Measurements from ENCODE around the gene RETNLB. TPM values are rescaled to one million over a fixed set of nuclear protein-coding genes. Genes with fewer than 3 reads are reported as not detected.

The RETNLB gene
- total RNA-seq = not detected in 2 replicates
- not detected for polyA plus RNA-seq (2012)

DNA sequence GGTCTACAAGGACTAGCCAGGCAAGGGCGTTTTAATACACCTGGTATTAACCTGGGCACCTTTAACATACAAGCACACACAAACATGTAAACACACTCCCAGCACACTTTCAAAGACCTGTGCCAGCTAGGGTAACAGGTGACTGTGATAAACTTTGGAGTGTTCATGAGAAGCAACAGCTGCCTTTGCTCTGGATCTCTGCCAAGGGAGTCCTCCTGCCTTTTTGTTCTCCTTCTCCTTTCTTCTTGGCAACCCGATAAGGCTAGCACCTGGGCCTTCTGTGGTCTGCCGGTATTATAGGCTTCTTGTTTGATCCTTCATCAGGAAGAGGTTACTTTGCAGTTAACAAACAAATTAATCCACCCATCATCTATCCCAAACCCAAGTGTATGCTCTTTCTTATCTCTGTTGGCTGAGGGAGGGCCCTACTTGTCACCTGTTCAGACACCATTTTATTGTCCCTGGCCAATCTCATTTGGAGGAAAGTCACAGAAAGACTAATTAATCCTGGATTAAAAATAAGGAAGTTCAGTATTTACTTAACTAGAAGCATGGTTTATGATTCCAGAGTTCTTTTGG is at the start of gene RETNLB:
RETNLB (minus strand) TSS at position 7 of the 579 bp plus-strand sequence. CDS start 225 bp downstream, outside the sequence.
- DNase-seq (ENCODE audit: low read depth) = peak; percentile 65

- DNase-seq (ENCODE audit: low read depth) = no peak
Measured at GRCh38 chr3:108806316-108806715, 49.1 kb upstream of the RETNLB start.

DNA sequence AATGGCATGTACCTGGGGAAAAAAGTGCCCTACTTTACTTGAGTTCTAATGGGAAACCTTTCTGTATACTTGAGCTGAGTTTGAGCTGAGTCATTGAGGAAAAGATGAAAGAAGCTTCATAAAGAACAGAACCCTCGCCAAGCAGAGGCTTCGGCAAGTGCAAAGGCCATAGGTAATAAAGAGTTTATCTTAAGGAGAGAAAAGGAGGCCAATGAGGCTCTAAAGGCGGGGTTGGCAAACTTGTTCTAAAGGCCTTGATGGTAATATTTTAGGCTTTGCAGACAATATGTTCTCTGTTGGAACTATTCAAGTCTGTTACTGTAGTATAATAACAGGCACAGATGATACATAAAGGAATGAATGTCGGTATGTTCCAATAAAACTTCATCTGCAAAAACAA is 47.8 kb upstream of the RETNLB start:
- DNase-seq (ENCODE audit: low read depth) = no peak

- DNase-seq (ENCODE audit: low read depth) = no peak
Measured at GRCh38 chr3:108804437-108804836, 47.2 kb upstream of the RETNLB start.

- DNase-seq (ENCODE audit: low read depth) = no peak
Measured at GRCh38 chr3:108791473-108791872, 34.3 kb upstream of the RETNLB start.

GRCh38 chr3:108780235-108780634 is 23.0 kb upstream of the RETNLB start:
- no peak for DNase-seq (ENCODE audit: low read depth)

DNA sequence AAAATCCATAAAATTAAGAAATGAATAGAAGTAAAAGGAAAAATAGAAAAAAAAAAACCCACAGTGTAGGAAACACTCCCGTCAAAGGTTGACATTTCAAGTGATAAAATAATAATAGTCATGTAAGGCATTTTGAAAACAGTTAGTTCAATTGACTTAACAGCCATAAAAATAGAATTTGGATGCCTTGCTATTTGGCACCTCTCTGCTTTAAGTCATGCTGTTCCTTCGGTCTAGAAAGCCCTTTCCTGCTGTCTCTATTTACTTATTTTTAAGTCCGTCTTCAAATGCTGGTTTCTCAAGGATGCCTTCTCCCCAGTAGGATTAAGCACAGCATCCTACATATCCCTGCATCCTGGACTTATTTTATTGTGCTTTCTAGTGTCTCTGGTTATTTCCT is 22.3 kb upstream of the RETNLB start:
- DNase-seq (ENCODE audit: low read depth) = no peak

DNA sequence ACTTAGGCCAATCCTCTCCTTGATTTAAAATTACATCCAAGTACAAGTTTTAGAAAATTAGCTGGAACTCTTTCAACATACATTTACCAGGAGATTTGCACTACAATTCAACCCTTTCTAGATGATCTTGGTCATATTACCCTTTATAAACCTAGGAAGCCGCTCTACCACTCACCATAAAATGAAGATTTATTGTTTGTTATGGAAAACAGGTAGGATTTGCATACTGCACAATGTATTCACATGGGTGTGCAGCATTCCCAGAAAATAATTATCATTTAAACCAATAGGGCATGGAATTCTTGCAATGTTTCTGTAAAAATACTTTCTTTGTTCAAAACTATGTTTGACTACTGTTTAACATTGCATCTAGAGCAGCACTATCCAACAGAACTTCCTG is 18.4 kb upstream of the RETNLB start:
- no peak for DNase-seq (ENCODE audit: low read depth)

DNA sequence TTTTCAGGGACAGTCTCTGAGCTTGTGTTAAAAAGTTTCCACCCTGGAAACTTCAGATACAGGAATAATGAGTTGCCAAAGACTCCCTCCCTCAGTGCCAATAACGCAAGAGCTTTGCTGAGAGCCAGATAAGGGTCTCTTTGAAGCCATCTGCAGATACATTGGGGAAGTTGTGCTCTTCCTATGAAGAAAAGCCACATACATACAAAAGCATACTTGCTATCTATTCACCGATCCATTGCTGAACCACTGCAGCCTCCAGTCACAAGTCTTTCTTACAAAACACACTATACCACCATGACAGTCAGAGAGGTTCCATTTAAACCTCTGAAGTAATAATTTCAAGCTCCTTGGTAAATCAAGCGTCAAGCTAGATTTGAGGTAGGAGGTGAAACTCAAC is 10.0 kb upstream of the RETNLB start:
- DNase-seq (ENCODE audit: low read depth) = no peak

- peak; percentile 75 for DNase-seq (ENCODE audit: low read depth)
Measured at GRCh38 chr3:108755686-108756085, 1.5 kb downstream of the RETNLB start.

- no peak for DNase-seq (ENCODE audit: low read depth)
Measured at GRCh38 chr3:108744762-108745161, 12.4 kb downstream of the RETNLB start.

DNA sequence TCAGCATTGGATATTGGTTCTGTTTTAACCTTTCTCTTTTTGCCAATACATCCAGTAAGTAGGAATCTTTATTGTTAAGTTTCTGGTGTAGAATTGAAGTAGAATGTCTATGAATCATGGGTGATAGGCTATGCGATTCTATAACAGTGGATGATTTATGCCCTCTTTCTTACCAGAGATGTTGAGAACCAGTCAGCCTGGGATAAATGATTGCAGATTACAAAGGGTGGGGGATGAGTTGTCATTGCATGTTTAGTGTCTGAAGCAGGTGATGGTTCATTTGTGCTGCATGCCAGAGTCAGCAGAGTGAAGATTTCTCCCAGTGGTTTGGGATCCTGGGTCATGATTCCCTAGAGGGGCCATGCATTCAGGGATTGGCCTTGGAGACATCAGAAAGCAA is 14.3 kb downstream of the RETNLB start:
- DNase-seq (ENCODE audit: low read depth) = no peak

DNA sequence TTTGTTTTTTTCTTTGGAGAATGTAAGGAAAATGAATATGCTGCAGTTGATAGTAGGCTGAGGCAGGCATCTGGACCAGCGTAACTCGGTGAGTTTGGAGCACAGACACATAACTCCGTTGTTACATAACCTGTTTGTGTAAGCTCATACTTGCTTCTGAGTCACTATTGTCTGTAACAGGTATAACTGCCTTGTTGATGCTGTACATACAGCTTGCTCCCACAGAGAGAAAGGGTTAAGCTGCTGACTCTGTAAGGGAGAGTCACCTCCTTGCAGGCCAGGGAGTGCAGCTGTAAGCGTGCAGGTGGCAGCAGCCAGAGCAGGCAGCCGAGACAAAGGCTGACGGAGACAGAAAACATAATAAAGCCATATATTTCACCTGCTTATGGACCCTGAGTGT is 20.4 kb downstream of the RETNLB start:
- no peak for DNase-seq (ENCODE audit: low read depth)

DNA sequence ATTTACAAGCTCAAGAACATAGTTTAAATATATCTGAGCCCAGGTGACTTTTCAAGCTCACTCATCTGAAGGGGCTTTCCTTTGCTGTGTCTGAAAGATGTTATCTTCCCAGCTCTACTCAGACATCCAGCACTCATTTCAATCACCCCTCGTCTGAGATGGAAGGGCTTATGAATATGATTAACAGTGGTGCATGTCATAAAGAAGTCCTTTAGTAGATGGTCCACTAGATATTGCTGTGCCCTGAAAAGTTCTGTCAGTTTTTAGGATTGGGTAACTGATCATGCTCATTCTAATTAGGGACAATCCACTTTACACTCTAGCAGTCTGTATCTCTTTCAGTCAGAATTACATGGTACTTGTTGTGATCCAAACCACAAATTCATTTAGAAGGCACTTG is 28.3 kb downstream of the RETNLB start:
- no peak for DNase-seq (ENCODE audit: low read depth)

- DNase-seq (ENCODE audit: low read depth) = no peak
Measured at GRCh38 chr3:108728105-108728504, 29.1 kb downstream of the RETNLB start.

- DNase-seq (ENCODE audit: low read depth) = no peak
Measured at GRCh38 chr3:108724101-108724500, 33.1 kb downstream of the RETNLB start.

GRCh38 chr3:108722724-108723123 is 34.5 kb downstream of the RETNLB start:
- no peak for DNase-seq (ENCODE audit: low read depth)

- DNase-seq (ENCODE audit: low read depth) = no peak
Measured at GRCh38 chr3:108719178-108719806, 37.9 kb downstream of the RETNLB start.

- DNase-seq (ENCODE audit: low read depth) = no peak
Measured at GRCh38 chr3:108718454-108718853, 38.8 kb downstream of the RETNLB start.

GRCh38 chr3:108713816-108714215 is 43.4 kb downstream of the RETNLB start:
- no peak for DNase-seq (ENCODE audit: low read depth)

GRCh38 chr3:108713009-108713516 is 44.1 kb downstream of the RETNLB start:
- DNase-seq (ENCODE audit: low read depth) = no peak

Measured in myocyte (in vitro differentiated cells).